Gastrocnemius medialis (tissue), 4 donors: Measurements from ENCODE around the gene NTM.

ENCODE experiments used
- CTCF ChIP-seq, 5 experiments: fragments of 450-650 bp in 3 of 5; fragments of 200-600 bp in 2 of 5; sonication (generic) in 2 of 5; IDR thresholded peaks in 4 of 5; conservative IDR thresholded peaks in 1 of 5; 1 replicate in 4 of 5; 2 replicates in 1 of 5; pipeline ENCODE4 v1.5.1; 2016 to 2019; ENCODE audit warnings: antibody characterized with exemption in 5 of 5, mild to moderate bottlenecking in 3 of 5, moderate library complexity in 3 of 5
- POLR2A ChIP-seq, 2 donors: fragments of 450-650 bp; IDR thresholded peaks; one replicate each; pipeline ENCODE4 v1.6.1; 2017; ENCODE audit warnings: antibody characterized with exemption in 2 of 2, mild to moderate bottlenecking in 2 of 2, moderate library complexity in 2 of 2

GRCh38 chr11:132139181-132139580 lies 768.8 kb downstream of the NTM start:
- TF ChIP-seq CTCF (IDR thresholded peaks at IDR 0.05 in 4 of 5, conservative IDR thresholded peaks at IDR 0.05 in 1 of 5) (no peak), POLR2A (IDR thresholded peaks at IDR 0.05) (no peak)
